Progenitor cell of endocrine pancreas (in vitro differentiated cells): ENCODE measurements around the gene DAPP1. TPM values are rescaled to one million over a fixed set of nuclear protein-coding genes. Genes with fewer than 3 reads are reported as not detected.

ENCODE experiments used
- DNase-seq: peaks from one replicate; pipeline ENCODE4 v3.0.0; 2021; ENCODE audit warnings: low spot score; ENCODE audit not compliant: unreplicated experiment
- H3K27ac Mint-ChIP-seq: 2 replicates; pipeline ENCODE4 v1.8.0; 2021; ENCODE audit warnings: mild to moderate bottlenecking, moderate library complexity, mixed read lengths
- H3K27me3 Mint-ChIP-seq: 2 replicates; pipeline ENCODE4 v1.8.0; 2021; ENCODE audit warnings: mixed read lengths
- H3K36me3 Mint-ChIP-seq: 2 replicates; pipeline ENCODE4 v1.8.0; 2022; ENCODE audit warnings: mixed read lengths; ENCODE audit not compliant: insufficient read depth
- H3K4me1 Mint-ChIP-seq: 2 replicates; pipeline ENCODE4 v1.8.0; 2021; ENCODE audit warnings: low read depth, mixed read lengths
- H3K4me3 Mint-ChIP-seq: 2 replicates; pipeline ENCODE4 v1.8.0; 2021; ENCODE audit warnings: low read depth, mild to moderate bottlenecking, moderate library complexity, mixed read lengths
- H3K9me3 Mint-ChIP-seq: 2 replicates; pipeline ENCODE4 v1.8.0; 2021; ENCODE audit warnings: low read depth, mixed read lengths
- total RNA-seq: library from RNA; stranded (reverse); gene quantifications from 2 replicates; pipeline ENCODE4 v1.2.1, GENCODE V29; 2021
- TF ChIP-seq, protein P1 (sequence below): fragments of 200-600 bp; sonication (generic); IDR thresholded peaks from one replicate; pipeline ENCODE4 v1.5.0; 2021; ENCODE audit warnings: antibody characterized with exemption, mild to moderate bottlenecking; ENCODE audit not compliant: unreplicated experiment

Gene DAPP1
- total RNA-seq, 1 donor from 2014 or later = 0.12 TPM

DNA sequence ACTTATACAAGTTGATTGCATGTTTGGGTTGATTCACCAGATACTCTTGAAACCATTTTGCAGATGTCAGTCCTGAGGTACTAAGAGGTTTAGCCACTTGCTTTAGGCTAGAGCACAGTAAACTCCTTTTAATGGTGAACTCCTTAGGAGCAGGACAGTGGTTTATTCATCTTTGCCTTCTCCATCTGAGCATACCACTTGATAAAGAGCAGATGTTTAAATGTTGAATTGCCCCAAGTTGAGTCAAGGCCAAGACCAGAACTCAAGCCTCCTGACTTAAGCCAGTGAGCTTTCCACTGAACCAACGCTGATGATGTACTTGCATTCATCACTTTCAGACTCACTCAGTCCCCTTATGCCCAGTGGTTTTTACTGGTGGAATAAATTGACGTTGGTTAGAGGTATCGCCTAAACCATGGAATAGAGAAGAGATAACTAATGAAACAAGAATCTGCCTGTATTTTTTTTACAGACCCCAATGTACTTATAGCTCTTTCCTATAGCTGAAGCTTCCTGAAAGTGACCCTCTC, 7.5 kb downstream of the DAPP1 start:
- no peaks in the 10 kb centered on the region for H3K9me3 Mint-ChIP-seq
- H3K36me3 Mint-ChIP-seq = no peaks in the 10 kb centered on the region
- no peak overlapping the region for H3K27ac Mint-ChIP-seq
- TF ChIP-seq, protein P1, sequence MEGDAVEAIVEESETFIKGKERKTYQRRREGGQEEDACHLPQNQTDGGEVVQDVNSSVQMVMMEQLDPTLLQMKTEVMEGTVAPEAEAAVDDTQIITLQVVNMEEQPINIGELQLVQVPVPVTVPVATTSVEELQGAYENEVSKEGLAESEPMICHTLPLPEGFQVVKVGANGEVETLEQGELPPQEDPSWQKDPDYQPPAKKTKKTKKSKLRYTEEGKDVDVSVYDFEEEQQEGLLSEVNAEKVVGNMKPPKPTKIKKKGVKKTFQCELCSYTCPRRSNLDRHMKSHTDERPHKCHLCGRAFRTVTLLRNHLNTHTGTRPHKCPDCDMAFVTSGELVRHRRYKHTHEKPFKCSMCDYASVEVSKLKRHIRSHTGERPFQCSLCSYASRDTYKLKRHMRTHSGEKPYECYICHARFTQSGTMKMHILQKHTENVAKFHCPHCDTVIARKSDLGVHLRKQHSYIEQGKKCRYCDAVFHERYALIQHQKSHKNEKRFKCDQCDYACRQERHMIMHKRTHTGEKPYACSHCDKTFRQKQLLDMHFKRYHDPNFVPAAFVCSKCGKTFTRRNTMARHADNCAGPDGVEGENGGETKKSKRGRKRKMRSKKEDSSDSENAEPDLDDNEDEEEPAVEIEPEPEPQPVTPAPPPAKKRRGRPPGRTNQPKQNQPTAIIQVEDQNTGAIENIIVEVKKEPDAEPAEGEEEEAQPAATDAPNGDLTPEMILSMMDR = no peak
- H3K4me3 Mint-ChIP-seq = no peak overlapping the region
- no peaks in the 10 kb centered on the region for H3K4me1 Mint-ChIP-seq
- H3K27me3 Mint-ChIP-seq = no peaks in the 10 kb centered on the region
- no peak for DNase-seq

DNA sequence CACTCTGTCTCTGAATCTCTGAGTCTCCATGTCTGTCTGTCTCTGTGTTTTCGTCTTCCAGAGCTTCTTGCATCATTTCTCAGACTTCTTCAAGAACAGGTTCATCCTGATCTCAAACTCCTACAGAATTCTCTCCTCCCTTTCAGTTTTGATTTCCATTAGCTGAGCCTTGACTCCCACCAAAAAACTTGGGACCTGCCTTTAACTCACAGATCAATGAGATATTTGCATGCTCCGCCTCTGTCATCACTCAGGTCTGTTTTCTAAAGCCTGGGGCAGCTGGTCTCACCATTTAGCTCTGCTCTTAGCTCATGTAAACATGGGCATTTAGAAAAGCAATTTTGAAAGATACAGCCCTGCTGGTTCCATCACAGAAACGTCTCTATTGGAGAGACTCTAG, 8.6 kb downstream of the DAPP1 start:
- TF ChIP-seq, protein P1 = no peak
- no peak overlapping the region for H3K4me3 Mint-ChIP-seq
- DNase-seq = no peak
- no peak overlapping the region for H3K27ac Mint-ChIP-seq
- no peaks in the 10 kb centered on the region for H3K9me3 Mint-ChIP-seq
- H3K27me3 Mint-ChIP-seq = no peaks in the 10 kb centered on the region
- no peaks in the 10 kb centered on the region for H3K4me1 Mint-ChIP-seq
- H3K36me3 Mint-ChIP-seq = no peaks in the 10 kb centered on the region

DNA sequence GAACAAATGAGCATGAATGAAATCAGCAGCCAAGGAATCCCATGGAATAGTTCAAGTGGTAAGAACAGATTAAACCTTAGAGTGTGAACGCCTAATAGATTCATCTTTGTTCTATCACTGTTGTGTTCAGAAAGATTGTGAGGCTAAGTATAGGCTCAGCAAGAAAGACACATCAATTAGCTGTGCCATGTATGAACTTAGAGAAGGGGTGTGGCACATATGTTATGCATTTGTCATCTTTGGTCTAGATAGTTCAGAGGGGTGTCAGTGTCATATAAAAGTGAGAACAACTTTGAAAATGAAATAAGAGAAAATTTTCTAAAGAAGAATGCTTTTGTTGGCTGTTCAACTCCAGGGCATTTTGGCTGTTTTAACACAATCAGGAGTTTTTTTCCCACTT, 9.4 kb downstream of the DAPP1 start:
- Mint-ChIP-seq H3K27me3 (no peaks in the 10 kb centered on the region), H3K36me3 (no peaks in the 10 kb centered on the region), H3K27ac (no peak overlapping the region), H3K4me1 (no peaks in the 10 kb centered on the region), H3K9me3 (no peaks in the 10 kb centered on the region), H3K4me3 (no peak overlapping the region)
- TF ChIP-seq, protein P1 = no peak
- DNase-seq = no peak

DNA sequence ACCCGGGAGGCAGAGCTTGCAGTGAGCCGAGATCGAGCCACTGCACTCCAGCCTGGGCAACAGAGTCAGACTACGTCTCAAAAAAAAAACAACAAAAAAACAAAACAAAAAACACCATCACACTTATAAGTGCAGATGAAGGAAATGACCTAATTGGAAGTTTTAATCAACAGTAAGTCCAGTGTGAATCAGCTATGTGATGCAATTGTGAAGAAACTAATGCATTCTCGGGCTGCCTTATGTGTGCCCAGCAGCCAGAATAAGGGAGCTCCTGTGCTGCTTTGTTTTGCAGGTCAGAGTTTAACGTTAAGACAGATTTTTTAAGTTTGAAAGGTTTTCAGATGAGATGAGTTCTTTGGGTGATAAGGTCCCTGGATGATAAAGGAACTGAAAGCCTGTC, 10.8 kb downstream of the DAPP1 start:
- DNase-seq = no peak
- no peak overlapping the region for H3K27ac Mint-ChIP-seq
- H3K36me3 Mint-ChIP-seq = no peaks in the 10 kb centered on the region
- TF ChIP-seq, protein P1 = no peak
- no peaks in the 10 kb centered on the region for H3K9me3 Mint-ChIP-seq
- peaks cover 3% of the 10 kb centered on the region for H3K4me1 Mint-ChIP-seq
- H3K4me3 Mint-ChIP-seq = no peak overlapping the region
- H3K27me3 Mint-ChIP-seq = no peaks in the 10 kb centered on the region

DNA sequence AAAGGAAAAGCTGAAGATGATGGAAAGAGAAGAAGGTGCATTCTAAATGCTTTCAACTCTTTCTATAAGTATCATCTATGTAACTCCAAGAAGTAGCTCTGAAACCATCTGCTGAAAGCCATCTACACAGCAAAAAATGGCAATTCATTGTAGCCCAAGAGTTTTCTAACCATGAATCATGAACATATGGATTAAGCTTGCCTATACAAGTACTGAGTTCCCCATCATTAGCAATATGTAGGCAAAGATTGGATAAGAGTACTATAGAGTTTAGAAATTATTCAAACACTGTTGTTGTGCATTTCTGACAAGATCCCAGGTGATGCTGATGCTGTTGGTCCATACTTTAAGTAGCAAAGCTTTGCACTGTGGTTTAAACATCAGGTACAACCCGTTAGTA, 11.2 kb downstream of the DAPP1 start:
- Mint-ChIP-seq H3K36me3 (no peaks in the 10 kb centered on the region), H3K27ac (no peak overlapping the region), H3K9me3 (no peaks in the 10 kb centered on the region), H3K4me1 (peaks cover 3% of the 10 kb centered on the region), H3K4me3 (no peak overlapping the region), H3K27me3 (no peaks in the 10 kb centered on the region)
- TF ChIP-seq, protein P1 = no peak
- no peak for DNase-seq
